WTC11 (cell line): ENCODE measurements around the gene INPP5E. TPM values are rescaled to one million over a fixed set of nuclear protein-coding genes. Genes with fewer than 3 reads are reported as not detected.

Experiments
- ATAC-seq: fragments of 200-7000 bp; cut with Tn5 transposase; 2 replicates; pipeline ENCODE4 v1.10.0; 2021; ENCODE audit warnings: mild to moderate bottlenecking, moderate library complexity
- CTCF ChIA-PET: fragments of 300-600 bp; sonication (Branson Sonifier 250); formaldehyde crosslinking; loops from one replicate; lab custom pipeline; 2021; ENCODE audit warnings: antibody characterized with exemption; lab: Charles Lee
- POLR2A ChIA-PET: fragments of 350-600 bp; sonication (Branson Sonifier 250); formaldehyde crosslinking; loops from one replicate; lab custom pipeline; 2021; ENCODE audit warnings: antibody characterized with exemption; lab: Charles Lee
- DNase-seq: peaks from one replicate; pipeline ENCODE4 v3.0.0; 2021; ENCODE audit warnings: low spot score
- H3K27ac Mint-ChIP-seq: 2 replicates; pipeline ENCODE4 v1.8.0; 2021; ENCODE audit warnings: mixed read lengths
- H3K27me3 Mint-ChIP-seq: 2 replicates; pipeline ENCODE4 v1.8.0; 2021; ENCODE audit warnings: low read depth, mild to moderate bottlenecking, moderate library complexity, mixed read lengths
- H3K36me3 Mint-ChIP-seq: 2 replicates; pipeline ENCODE4 v1.8.0; 2021; ENCODE audit warnings: mixed read lengths
- H3K4me1 Mint-ChIP-seq: 2 replicates; pipeline ENCODE4 v1.8.0; 2022; ENCODE audit warnings: mixed read lengths
- H3K4me3 Mint-ChIP-seq: 2 replicates; pipeline ENCODE4 v1.8.0; 2021; ENCODE audit warnings: mild to moderate bottlenecking, moderate library complexity, mixed read lengths
- H3K9me3 Mint-ChIP-seq: 2 replicates; pipeline ENCODE4 v1.8.0; 2021; ENCODE audit warnings: mixed read lengths
- AR ChIP-seq: fragments of 250-450 bp; sonication (Bioruptor Pico); IDR thresholded peaks from 2 replicates; pipeline ENCODE4 v1.9.0; 2021; ENCODE audit warnings: mild to moderate bottlenecking
- ATF1 ChIP-seq: sonication (generic); formaldehyde crosslinking; IDR thresholded peaks from 2 replicates; pipeline ENCODE4 v1.8.1; 2023; ENCODE audit warnings: mild to moderate bottlenecking, moderate library complexity, missing genetic modification reagents
- ATF2 ChIP-seq: sonication (generic); formaldehyde crosslinking; IDR thresholded peaks from 2 replicates; pipeline ENCODE4 v1.8.1; 2022; ENCODE audit warnings: low read depth, missing genetic modification reagents, borderline replicate concordance
- E2F1 ChIP-seq: sonication (generic); formaldehyde crosslinking; IDR thresholded peaks from 2 replicates; pipeline ENCODE4 v1.8.0; 2022; ENCODE audit warnings: mild to moderate bottlenecking, missing genetic modification reagents
- ETV6 ChIP-seq: sonication (generic); formaldehyde crosslinking; IDR thresholded peaks from 2 replicates; pipeline ENCODE4 v1.8.1; 2022; ENCODE audit warnings: mild to moderate bottlenecking, missing genetic modification reagents
- IRF1 ChIP-seq: sonication (generic); formaldehyde crosslinking; IDR thresholded peaks from 2 replicates; pipeline ENCODE4 v1.8.0; 2023; ENCODE audit warnings: missing genetic modification reagents
- NR2C2 ChIP-seq: sonication (generic); formaldehyde crosslinking; IDR thresholded peaks from 2 replicates; pipeline ENCODE4 v1.8.0; 2022; ENCODE audit warnings: mild to moderate bottlenecking, missing genetic modification reagents
- RELA ChIP-seq: sonication (generic); formaldehyde crosslinking; IDR thresholded peaks from 2 replicates; pipeline ENCODE4 v1.8.1; 2022; ENCODE audit warnings: missing genetic modification reagents, mild to moderate bottlenecking, borderline replicate concordance
- SOX15 ChIP-seq: fragments of 250-450 bp; sonication (Bioruptor Pico); IDR thresholded peaks from 2 replicates; pipeline ENCODE4 v1.9.0; 2021; ENCODE audit warnings: mild to moderate bottlenecking
- SP1 ChIP-seq: sonication (generic); formaldehyde crosslinking; conservative IDR thresholded peaks from 2 replicates; pipeline ENCODE4 v1.8.1; 2022; ENCODE audit warnings: missing genetic modification reagents
- TCF7 ChIP-seq: sonication (generic); formaldehyde crosslinking; IDR thresholded peaks from 2 replicates; pipeline ENCODE4 v1.8.0; 2022; ENCODE audit warnings: mild to moderate bottlenecking, low read depth, missing genetic modification reagents, moderate library complexity
- TEAD1 ChIP-seq: sonication (generic); formaldehyde crosslinking; IDR thresholded peaks from 2 replicates; pipeline ENCODE4 v1.8.0; 2022; ENCODE audit warnings: mild to moderate bottlenecking, missing genetic modification reagents
- ZNF317 ChIP-seq: sonication (generic); formaldehyde crosslinking; IDR thresholded peaks from 2 replicates; pipeline ENCODE4 v1.8.1; 2023; ENCODE audit warnings: low read depth, mild to moderate bottlenecking, moderate library complexity, missing genetic modification reagents, borderline replicate concordance
- ZNF396 ChIP-seq: fragments of 250-450 bp; sonication (Bioruptor Pico); IDR thresholded peaks from 2 replicates; pipeline ENCODE4 v1.8.0; 2021; ENCODE audit warnings: mild to moderate bottlenecking, moderate library complexity, borderline replicate concordance
- ZSCAN18 ChIP-seq: fragments of 250-450 bp; sonication (Bioruptor Pico); IDR thresholded peaks from 2 replicates; pipeline ENCODE4 v2.1.2; 2022; ENCODE audit warnings: mild to moderate bottlenecking, moderate library complexity
- total RNA-seq: library from RNA; stranded (reverse); gene quantifications from 3 replicates; pipeline ENCODE4 v1.2.3, GENCODE V29; 2021
- TF ChIP-seq, protein P1 (sequence below): fragments of 200-600 bp; IDR thresholded peaks from 2 replicates; pipeline ENCODE4 v1.8.0; 2022; ENCODE audit warnings: antibody characterized with exemption
- TF ChIP-seq, protein P2 (sequence below): sonication (generic); formaldehyde crosslinking; IDR thresholded peaks from 2 replicates; pipeline ENCODE4 v1.8.1; 2023; ENCODE audit warnings: mild to moderate bottlenecking, missing genetic modification reagents
- TF ChIP-seq, protein P3 (sequence below): sonication (generic); formaldehyde crosslinking; IDR thresholded peaks from 2 replicates; pipeline ENCODE4 v1.8.1; 2023; ENCODE audit warnings: mild to moderate bottlenecking, missing genetic modification reagents, moderate library complexity
- TF ChIP-seq, protein P4 (sequence below): sonication (generic); formaldehyde crosslinking; conservative IDR thresholded peaks from 2 replicates; pipeline ENCODE4 v1.8.1; 2022; ENCODE audit warnings: mild to moderate bottlenecking, missing genetic modification reagents

Gene INPP5E
- total RNA-seq, 1 experiment from 2014 or later, result 24.0 TPM

DNA sequence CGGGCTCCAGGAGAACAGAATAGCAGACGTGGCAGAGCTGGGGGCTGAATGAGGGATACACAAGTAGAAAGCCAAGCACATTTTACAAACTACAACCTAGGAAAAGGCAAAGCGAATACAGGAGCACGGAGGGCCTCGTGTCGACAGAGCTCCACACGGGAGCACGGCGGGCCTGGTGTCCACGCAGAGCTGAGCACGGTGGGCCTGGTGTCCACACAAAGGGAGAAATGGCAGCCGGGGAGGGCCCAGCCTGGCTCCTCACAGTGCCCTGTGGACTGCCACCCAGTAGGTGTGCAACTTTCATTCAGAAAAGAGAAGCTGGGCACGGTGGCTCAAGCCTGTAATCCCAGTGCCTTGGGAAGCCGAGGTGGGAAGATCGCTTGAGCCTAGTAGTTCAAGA lies 3.4 kb upstream of the INPP5E start:
- Mint-ChIP-seq H3K4me1 (peaks cover under 1% of the 10 kb centered on the region; the same call in 1 of the 2 replicates), H3K27ac (no peak overlapping the region), H3K36me3 (peaks cover 47% of the 10 kb centered on the region), H3K9me3 (no peaks in the 10 kb centered on the region), H3K27me3 (no peaks in the 10 kb centered on the region), H3K4me3 (no peak overlapping the region)
- DNase-seq (no peak), ATAC-seq (no peak)
- ChIA-PET CTCF (interaction anchor here (0.6 kb wide), 1 partner anchor 272 kb away, joined by 3 read pairs; no protein-coding TSS in a partner anchor), POLR2A (no interaction called here)
- TF ChIP-seq, protein P1, sequence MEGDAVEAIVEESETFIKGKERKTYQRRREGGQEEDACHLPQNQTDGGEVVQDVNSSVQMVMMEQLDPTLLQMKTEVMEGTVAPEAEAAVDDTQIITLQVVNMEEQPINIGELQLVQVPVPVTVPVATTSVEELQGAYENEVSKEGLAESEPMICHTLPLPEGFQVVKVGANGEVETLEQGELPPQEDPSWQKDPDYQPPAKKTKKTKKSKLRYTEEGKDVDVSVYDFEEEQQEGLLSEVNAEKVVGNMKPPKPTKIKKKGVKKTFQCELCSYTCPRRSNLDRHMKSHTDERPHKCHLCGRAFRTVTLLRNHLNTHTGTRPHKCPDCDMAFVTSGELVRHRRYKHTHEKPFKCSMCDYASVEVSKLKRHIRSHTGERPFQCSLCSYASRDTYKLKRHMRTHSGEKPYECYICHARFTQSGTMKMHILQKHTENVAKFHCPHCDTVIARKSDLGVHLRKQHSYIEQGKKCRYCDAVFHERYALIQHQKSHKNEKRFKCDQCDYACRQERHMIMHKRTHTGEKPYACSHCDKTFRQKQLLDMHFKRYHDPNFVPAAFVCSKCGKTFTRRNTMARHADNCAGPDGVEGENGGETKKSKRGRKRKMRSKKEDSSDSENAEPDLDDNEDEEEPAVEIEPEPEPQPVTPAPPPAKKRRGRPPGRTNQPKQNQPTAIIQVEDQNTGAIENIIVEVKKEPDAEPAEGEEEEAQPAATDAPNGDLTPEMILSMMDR, result no peak
- no peak for TF ChIP-seq ATF2 (CRISPR knock-in tag)
- TF ChIP-seq TCF7 (CRISPR knock-in tag), result no peak
- TF ChIP-seq ZNF396 (CRISPR knock-in tag), result no peak
- no peak for TF ChIP-seq ZNF317 (CRISPR knock-in tag)
- TF ChIP-seq IRF1 (CRISPR knock-in tag), result no peak
- no peak for TF ChIP-seq SOX15 (CRISPR knock-in tag)
- no peak for TF ChIP-seq ATF1 (CRISPR knock-in tag)
- no peak for TF ChIP-seq TEAD1 (CRISPR knock-in tag)
- TF ChIP-seq, protein P2, sequence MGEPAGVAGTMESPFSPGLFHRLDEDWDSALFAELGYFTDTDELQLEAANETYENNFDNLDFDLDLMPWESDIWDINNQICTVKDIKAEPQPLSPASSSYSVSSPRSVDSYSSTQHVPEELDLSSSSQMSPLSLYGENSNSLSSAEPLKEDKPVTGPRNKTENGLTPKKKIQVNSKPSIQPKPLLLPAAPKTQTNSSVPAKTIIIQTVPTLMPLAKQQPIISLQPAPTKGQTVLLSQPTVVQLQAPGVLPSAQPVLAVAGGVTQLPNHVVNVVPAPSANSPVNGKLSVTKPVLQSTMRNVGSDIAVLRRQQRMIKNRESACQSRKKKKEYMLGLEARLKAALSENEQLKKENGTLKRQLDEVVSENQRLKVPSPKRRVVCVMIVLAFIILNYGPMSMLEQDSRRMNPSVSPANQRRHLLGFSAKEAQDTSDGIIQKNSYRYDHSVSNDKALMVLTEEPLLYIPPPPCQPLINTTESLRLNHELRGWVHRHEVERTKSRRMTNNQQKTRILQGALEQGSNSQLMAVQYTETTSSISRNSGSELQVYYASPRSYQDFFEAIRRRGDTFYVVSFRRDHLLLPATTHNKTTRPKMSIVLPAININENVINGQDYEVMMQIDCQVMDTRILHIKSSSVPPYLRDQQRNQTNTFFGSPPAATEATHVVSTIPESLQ (CRISPR knock-in tag), result no peak
- TF ChIP-seq E2F1, result no peak
- no peak for TF ChIP-seq RELA
- TF ChIP-seq, protein P3, sequence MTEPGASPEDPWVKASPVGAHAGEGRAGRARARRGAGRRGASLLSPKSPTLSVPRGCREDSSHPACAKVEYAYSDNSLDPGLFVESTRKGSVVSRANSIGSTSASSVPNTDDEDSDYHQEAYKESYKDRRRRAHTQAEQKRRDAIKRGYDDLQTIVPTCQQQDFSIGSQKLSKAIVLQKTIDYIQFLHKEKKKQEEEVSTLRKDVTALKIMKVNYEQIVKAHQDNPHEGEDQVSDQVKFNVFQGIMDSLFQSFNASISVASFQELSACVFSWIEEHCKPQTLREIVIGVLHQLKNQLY (CRISPR knock-in tag), result no peak
- no peak for TF ChIP-seq ZSCAN18 (CRISPR knock-in tag)
- TF ChIP-seq, protein P4, sequence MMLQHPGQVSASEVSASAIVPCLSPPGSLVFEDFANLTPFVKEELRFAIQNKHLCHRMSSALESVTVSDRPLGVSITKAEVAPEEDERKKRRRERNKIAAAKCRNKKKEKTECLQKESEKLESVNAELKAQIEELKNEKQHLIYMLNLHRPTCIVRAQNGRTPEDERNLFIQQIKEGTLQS (CRISPR knock-in tag), result no peak
- no peak for TF ChIP-seq AR (CRISPR knock-in tag)
- TF ChIP-seq SP1, result no peak
- TF ChIP-seq ETV6 (CRISPR knock-in tag), result no peak
- no peak for TF ChIP-seq NR2C2 (CRISPR knock-in tag)
